HCT116 (cell line): Measurements from ENCODE around the gene SERPINF2.

ENCODE experiments used
- CEBPB ChIP-seq: IDR thresholded peaks from 2 replicates; pipeline ENCODE4 v1.6.1; 2012; ENCODE audit warnings: low read depth
- EZH2 ChIP-seq: fragments of 200-600 bp; sonication (generic); IDR thresholded peaks from 2 replicates; pipeline ENCODE4 v1.6.1; 2017; ENCODE audit warnings: antibody characterized with exemption, mixed run types
- POLR2A ChIP-seq: IDR thresholded peaks from 2 replicates; pipeline ENCODE4 v1.7.0; 2011; ENCODE audit warnings: borderline replicate concordance; ENCODE audit not compliant: insufficient read depth, insufficient read length; ENCODE audit errors: extremely low read depth
- POLR2AphosphoS5 ChIP-seq: IDR thresholded peaks from 2 replicates; pipeline ENCODE4 v1.6.1; 2011; ENCODE audit warnings: mild to moderate bottlenecking, low read depth, low read length, moderate library complexity
- RAD21 ChIP-seq: IDR thresholded peaks from 2 replicates; pipeline ENCODE4 v1.6.1; 2012; ENCODE audit warnings: low read depth, mild to moderate bottlenecking
- SIN3A ChIP-seq: IDR thresholded peaks from 2 replicates; pipeline ENCODE4 v1.6.1; 2012; ENCODE audit warnings: low read depth
- ZNF274 ChIP-seq: fragments of 200-500 bp; sonication (Bioruptor generic); IDR thresholded peaks from 2 replicates; pipeline ENCODE4 v1.6.1; 2014; ENCODE audit warnings: mild to moderate bottlenecking, low read depth, low read length, inconsistent platforms
- TF ChIP-seq, protein P1 (sequence below), 3 experiments: fragments of 200-600 bp in 1 of 3; sonication (generic) in 1 of 3; IDR thresholded peaks in 2 of 3; conservative IDR thresholded peaks in 1 of 3; 2 replicates each; pipeline ENCODE4 v1.5.1; 2012 to 2017; ENCODE audit warnings: low read depth in 2 of 3, low read length in 2 of 3, antibody characterized with exemption in 1 of 3, borderline replicate concordance in 1 of 3, control low read depth in 1 of 3, mild to moderate bottlenecking in 1 of 3, mixed read lengths in 1 of 3, mixed run types in 1 of 3, moderate library complexity in 1 of 3; ENCODE audit not compliant: insufficient read depth in 1 of 3
- TF ChIP-seq, protein P2 (sequence below): IDR thresholded peaks from 2 replicates; pipeline ENCODE4 v1.6.1; 2012; ENCODE audit warnings: low read depth

DNA sequence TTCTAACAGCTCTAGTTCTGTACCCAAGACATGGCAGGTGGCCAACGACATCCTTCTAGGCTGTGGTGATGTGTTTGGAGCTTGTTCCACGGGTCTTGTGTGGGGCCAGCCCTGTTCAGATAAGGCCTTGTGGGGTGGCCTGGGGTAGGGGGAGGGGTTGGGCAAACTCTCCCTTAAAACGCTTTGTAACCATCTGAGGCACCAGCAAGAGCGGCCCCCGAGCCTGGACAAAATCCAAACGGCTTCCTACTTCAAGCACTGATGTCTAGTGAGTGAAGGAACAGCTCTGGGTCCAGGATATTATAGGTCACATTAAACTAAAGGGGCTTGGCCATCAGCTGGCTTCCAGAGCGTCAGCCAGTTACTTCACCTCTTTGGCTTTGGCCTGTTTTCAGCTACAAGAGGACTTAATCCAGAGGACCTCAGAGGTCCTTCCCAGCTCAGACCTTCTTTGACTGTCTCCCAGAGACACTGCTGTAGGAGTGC, 31.1 kb downstream of the SERPINF2 start:
- TF ChIP-seq, protein P1, sequence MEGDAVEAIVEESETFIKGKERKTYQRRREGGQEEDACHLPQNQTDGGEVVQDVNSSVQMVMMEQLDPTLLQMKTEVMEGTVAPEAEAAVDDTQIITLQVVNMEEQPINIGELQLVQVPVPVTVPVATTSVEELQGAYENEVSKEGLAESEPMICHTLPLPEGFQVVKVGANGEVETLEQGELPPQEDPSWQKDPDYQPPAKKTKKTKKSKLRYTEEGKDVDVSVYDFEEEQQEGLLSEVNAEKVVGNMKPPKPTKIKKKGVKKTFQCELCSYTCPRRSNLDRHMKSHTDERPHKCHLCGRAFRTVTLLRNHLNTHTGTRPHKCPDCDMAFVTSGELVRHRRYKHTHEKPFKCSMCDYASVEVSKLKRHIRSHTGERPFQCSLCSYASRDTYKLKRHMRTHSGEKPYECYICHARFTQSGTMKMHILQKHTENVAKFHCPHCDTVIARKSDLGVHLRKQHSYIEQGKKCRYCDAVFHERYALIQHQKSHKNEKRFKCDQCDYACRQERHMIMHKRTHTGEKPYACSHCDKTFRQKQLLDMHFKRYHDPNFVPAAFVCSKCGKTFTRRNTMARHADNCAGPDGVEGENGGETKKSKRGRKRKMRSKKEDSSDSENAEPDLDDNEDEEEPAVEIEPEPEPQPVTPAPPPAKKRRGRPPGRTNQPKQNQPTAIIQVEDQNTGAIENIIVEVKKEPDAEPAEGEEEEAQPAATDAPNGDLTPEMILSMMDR (IDR thresholded peaks at IDR 0.05 in 2 of 3, conservative IDR thresholded peaks at IDR 0.05 in 1 of 3; ENCODE audit: borderline replicate concordance in 1 of 3, insufficient read depth in 1 of 3, low read depth in 2 of 3, low read length in 2 of 3): no peak
- TF ChIP-seq POLR2A (no peak), SIN3A (no peak), EZH2 (no peak), ZNF274 (no peak), RAD21 (no peak), POLR2AphosphoS5 (no peak), CEBPB (no peak)
- TF ChIP-seq, protein P2, sequence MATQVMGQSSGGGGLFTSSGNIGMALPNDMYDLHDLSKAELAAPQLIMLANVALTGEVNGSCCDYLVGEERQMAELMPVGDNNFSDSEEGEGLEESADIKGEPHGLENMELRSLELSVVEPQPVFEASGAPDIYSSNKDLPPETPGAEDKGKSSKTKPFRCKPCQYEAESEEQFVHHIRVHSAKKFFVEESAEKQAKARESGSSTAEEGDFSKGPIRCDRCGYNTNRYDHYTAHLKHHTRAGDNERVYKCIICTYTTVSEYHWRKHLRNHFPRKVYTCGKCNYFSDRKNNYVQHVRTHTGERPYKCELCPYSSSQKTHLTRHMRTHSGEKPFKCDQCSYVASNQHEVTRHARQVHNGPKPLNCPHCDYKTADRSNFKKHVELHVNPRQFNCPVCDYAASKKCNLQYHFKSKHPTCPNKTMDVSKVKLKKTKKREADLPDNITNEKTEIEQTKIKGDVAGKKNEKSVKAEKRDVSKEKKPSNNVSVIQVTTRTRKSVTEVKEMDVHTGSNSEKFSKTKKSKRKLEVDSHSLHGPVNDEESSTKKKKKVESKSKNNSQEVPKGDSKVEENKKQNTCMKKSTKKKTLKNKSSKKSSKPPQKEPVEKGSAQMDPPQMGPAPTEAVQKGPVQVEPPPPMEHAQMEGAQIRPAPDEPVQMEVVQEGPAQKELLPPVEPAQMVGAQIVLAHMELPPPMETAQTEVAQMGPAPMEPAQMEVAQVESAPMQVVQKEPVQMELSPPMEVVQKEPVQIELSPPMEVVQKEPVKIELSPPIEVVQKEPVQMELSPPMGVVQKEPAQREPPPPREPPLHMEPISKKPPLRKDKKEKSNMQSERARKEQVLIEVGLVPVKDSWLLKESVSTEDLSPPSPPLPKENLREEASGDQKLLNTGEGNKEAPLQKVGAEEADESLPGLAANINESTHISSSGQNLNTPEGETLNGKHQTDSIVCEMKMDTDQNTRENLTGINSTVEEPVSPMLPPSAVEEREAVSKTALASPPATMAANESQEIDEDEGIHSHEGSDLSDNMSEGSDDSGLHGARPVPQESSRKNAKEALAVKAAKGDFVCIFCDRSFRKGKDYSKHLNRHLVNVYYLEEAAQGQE: no peak
